GM12801 (cell line): ENCODE measurements around the gene MICAL2.

ENCODE experiments used
- TF ChIP-seq, protein P1 (sequence below): IDR thresholded peaks from one replicate; pipeline ENCODE4 v1.5.1; 2011; ENCODE audit warnings: control low read depth; ENCODE audit not compliant: insufficient read length; ENCODE audit errors: extremely low read depth

The MICAL2 gene

DNA sequence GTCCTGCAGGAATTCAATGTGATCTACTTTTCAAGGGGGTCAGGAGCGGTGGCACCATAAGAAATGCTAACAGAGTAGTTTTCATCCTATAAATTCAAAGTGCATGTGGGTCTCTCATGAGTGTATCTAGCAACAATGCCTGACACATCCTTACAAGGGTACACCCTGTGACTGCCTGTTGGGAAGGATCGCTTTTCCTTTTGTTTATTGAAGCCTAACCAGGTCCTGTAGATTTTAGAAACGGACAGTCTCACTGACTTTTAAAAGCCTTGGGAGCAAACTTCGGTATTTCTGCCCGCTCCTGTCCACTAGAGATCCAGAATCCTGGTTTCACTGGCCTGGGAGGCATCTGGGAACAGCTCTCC is 102.4 kb downstream of the MICAL2 start:
- TF ChIP-seq, protein P1, sequence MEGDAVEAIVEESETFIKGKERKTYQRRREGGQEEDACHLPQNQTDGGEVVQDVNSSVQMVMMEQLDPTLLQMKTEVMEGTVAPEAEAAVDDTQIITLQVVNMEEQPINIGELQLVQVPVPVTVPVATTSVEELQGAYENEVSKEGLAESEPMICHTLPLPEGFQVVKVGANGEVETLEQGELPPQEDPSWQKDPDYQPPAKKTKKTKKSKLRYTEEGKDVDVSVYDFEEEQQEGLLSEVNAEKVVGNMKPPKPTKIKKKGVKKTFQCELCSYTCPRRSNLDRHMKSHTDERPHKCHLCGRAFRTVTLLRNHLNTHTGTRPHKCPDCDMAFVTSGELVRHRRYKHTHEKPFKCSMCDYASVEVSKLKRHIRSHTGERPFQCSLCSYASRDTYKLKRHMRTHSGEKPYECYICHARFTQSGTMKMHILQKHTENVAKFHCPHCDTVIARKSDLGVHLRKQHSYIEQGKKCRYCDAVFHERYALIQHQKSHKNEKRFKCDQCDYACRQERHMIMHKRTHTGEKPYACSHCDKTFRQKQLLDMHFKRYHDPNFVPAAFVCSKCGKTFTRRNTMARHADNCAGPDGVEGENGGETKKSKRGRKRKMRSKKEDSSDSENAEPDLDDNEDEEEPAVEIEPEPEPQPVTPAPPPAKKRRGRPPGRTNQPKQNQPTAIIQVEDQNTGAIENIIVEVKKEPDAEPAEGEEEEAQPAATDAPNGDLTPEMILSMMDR: no peak

DNA sequence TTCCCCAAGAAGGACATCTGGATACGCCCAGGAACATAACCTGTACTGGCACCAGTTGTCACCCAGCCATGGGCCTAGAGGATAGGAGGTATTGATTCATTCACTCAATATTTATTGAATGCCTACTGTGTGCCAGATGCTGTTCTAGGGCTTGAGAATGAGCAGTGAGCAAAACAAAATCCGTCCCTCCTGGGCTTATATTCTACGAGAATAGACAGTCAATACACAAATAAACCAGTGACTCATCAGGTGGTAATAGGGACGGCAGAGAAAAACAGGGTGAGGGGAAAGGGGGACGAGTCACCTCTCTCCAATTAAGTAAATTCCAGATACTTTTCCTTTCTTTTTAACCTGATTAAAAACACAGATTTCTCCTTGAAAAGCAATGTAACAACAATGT is 103.5 kb downstream of the MICAL2 start:
- TF ChIP-seq, protein P1: no peak

DNA sequence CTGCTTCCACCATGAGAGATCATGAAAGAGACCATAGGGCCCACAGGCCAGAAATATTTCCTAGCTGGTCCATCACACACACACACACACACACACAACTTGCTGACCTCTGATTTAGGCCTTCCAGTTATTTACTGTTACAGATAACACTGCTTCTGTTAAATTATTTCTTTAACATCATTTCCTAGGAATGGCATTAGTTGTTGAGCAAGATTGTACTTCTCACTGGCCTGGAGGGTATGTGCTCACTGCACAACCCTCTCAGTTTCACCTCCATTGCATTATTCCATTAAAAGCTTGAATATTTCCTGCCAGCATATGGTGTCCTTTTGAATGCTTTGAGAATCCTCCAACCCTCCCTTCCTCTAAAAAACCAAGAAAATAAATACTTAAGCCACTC is 104.4 kb downstream of the MICAL2 start:
- TF ChIP-seq, protein P1: no peak

DNA sequence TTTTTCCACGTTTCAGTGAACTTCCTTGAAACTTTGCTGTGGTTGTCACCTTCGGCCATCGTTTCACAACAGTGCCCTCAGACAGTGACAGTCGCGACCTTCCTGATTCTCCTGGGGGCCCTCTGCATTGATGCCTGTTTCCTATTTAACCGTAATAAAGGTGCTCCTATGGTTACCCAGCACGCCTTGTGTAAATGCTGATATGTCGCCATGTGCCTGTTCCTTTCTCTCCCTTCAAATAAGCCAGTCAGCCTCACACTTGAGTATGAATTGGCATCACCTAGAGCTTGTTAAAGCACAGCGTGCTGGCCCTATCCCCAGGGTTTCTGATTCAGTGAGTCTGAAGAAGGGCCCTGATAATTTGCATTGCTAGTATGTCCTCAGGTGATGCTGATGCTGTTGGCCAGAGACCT is 104.8 kb downstream of the MICAL2 start:
- TF ChIP-seq, protein P1: no peak

DNA sequence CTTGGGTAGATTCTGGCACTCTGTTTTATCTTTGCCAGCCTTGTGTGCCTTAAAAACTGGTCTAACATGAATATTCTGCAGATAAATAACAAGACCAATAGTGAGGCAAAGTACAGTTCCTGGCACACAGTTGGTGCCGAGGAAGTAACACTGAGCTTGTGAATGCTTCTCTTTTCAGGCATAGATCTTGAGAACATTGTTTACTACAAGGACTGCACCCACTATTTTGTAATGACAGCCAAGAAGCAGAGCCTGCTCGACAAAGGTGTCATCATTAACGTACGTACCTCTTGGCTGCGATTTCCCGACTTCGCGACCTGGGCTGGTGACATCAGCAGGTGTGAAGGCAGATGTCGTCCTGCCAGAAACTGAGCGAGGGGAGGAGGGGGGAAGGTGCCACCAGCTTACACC is 105.7 kb downstream of the MICAL2 start:
- TF ChIP-seq, protein P1: no peak

GRCh38 chr11:12216671-12217374 is 106.4 kb downstream of the MICAL2 start:
- TF ChIP-seq, protein P1: no peak

DNA sequence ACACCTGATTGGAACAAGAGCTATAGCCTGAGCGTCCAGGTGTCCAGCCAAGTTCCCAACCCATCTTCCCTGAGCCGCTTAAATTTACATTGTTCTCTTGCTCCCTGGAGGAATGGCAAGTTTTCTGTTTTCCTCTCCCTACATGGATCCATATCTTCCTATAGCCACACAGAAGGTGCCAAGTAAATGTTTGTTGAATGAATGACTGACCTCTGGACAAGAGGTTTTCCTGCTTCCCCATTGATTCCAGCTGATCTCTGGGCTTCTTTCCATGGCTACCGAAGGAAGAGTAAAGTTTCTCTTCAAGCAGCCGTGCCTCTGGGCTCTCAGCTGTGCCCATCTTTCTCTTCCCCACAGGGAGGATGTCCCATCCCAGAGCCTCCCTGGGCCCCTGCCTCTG is 107.5 kb downstream of the MICAL2 start:
- TF ChIP-seq, protein P1: no peak
